ENCODE data around the gene CHD5.

The CHD5 gene

DNA sequence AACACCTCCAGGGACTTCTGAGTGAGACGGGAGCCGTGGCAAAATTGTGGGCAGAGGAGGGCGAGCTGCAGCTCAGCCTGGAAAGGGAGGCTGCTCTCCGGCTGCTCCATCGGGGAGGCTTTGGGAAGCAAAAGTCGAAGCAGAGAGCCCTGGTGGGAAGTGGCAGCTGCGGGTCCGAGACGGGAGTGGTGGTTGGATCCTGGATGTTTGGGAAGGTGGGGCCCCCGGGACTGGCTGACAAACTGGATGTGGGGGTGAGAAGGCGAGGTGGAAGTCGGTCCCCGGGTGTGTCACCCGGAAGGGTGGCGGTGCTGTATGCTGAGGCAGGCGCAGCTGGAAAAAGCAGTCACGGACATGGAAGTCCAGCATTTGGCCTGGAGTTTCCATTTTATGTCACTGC, 82.3 kb downstream of the CHD5 start:
- DNase-seq: no peak

DNA sequence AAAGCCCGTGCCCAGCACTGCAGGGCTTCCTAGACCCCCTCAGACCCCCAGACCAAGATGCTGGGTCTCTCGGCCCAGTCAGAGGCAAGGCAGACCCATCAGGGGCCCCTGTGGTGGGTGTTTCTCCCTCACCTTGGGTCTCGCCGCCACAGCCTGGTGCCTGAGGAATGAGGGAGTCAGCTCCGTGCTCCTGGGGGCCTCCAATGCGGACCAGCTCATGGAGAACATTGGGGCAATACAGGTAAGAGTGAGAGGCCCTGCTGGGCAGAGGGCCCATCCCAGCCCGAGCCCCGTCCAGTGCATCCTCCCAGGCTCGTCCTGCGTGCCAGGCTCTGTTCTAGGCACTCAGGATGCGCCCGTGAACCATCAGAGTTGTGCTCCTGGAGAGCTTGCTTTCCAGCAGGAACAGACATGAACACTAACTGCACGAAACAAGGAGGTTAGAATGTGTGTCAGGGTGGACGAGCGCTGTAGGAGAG, 83.0 kb downstream of the CHD5 start:
- DNase-seq: no peak

DNA sequence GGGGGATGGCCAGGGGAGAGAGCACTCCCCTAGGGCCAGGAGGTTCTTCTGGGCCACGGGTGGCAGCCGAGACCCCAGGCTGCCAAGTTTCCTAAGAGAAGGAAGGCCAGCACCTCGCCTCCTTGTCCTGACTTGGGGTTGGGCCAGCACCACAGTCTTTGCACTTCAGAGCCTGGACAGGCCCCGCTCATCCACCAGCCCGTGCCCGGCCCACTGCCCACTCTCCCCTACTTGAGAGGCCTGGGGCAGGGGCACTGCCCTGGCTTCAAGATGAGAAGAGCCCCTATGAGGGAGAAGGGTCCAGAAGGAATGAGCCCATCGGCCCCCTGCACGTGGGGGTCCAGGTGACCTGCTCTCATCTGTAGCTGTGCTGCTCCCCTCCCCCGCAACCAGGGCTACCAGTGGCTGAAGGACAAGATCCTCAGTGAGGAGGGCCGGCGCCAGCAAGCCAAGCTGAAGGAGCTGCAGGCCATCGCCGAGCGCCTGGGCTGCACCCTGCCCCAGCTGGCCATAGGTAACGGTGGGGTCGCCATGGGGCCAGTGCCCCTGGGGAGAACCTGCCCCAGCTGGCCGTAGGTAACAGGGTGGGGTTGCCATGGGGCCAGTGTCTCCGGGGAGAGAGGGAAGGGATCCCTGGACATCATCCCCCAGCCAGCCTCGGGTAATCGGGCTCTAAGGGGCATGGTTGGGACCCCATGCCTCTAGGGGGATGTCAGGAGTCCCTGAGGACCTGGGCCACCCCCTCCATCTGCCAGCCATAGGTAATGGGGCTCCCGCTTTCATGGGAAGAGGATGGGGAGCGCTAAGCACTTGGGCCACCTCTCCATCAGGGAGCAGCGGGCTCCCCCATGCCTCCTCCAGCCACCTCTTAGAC, 83.6 kb downstream of the CHD5 start:
- no peak for DNase-seq

DNA sequence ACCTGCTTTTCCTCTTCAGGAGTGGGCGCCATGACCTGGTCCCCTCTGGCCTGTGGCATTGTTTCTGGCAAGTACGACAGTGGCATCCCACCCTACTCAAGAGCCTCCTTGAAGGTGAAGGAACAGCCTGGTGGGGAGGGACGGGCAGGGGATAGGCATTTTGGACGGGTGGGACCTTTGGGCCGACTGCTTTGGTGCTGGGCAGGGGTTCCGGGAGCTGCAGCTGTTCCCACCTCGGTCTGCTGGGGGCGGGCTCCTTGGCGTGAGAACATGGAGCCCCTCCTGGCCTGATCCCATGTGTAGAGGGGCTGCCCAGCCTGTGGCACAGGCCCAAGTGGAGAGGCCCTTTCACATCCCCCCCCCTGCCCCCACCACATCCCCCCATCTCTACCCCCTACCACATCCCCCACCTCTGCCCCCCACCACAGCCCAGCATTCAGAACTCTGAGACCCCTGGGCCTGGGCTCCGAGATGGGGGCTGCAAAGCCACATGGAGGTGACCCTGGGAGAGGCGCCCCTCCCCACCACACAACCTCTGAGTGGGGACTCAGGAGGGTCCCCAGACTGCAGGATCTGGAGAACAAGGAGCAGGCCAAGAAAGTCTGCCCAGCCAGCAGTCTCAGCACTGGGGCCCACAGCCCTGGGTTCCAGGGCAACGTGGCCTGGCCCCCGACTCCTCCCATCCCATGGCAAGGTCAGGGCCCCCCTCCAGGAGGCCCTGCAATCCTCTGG, 84.4 kb downstream of the CHD5 start:
- DNase-seq: no peak

DNA sequence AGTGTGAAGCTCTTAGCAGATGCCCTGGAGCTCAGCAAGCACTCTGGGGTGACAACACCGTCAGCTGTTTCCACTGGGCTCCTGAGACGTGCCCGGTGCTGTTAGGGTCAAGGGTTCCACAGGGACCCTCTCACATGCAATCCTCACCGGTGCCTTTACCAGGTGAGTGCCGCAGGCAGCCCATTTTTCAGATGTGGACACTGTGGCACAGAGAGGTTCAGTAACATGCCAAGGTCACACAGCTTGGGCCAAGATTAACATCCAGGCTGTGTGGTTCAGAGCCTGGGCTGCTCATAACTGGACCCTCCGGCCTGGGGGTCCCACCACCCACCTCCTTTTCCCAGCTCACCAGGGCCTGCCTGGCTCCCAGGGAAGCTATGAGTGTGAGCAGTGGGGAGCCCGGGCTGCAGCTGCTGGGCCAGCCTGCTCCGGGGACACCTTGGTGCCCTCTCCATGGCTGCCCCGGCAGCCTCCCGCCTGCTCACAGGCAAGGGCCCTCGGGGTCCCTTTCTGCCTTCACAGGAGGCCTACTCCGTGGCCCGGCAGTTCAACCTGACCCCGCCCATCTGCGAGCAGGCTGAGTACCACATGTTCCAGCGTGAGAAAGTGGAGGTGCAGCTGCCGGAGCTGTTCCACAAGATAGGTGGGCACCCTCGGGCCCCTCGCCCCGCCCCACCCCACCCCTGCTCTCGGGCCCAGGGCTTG, 85.2 kb downstream of the CHD5 start:
- DNase-seq: no peak

DNA sequence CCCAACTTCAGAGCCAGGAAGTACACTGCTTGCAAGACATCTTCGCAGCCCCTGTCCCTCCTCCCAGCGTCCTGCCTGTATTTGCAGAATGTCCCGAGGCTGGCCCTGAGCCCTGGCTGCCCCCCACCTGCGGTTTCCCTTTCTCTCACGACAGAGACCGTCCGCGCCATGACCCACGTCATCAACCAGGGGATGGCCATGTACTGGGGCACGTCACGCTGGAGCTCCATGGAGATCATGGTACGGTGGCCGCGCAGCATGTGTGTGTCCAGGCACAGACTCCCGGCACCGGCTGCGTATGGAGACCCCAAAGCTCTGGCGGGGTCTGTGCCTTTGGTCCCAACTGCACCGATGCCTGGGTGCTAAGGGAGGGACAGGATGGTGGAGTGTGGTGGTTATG, 85.9 kb downstream of the CHD5 start:
- no peak for DNase-seq

DNA sequence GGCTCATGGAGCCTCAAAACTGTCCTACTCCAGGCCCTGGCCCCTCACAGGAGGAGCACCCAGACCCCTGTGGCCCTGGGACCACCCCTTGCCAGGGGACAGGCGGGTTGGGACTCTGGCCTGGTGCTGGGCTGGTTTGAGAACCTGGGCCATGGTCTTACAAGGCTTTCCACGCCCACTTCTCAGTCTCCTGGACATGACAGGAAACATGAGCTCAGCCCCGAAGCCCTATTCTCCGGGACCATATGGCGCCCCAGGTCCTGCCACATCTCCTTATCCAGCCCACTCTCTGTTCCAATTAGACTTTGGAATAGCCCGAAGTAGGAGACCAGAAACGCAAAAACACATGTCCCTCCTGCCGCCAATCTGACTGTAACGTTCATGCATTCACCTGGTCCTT, 86.5 kb downstream of the CHD5 start:
- no peak for DNase-seq

DNA sequence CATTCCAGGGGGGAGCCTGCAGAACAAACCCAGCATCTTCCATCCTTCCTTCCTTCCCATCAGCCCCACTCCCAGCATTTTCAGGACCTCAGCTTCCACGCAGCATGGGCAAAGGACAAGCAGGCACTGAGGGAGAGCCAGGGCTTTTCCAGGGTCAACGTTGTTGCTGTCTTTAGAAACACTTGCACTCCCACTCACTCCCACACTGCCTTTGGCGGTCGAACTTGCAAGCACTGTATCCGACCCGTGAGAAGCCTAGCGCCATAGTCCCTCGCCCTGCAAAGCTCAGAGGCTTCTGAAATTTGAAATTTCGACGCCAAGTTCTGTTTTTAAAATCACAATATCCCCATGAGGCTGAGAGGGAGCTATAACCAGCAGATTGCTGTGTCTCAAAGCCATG, 87.0 kb downstream of the CHD5 start:
- no peak for DNase-seq

DNA sequence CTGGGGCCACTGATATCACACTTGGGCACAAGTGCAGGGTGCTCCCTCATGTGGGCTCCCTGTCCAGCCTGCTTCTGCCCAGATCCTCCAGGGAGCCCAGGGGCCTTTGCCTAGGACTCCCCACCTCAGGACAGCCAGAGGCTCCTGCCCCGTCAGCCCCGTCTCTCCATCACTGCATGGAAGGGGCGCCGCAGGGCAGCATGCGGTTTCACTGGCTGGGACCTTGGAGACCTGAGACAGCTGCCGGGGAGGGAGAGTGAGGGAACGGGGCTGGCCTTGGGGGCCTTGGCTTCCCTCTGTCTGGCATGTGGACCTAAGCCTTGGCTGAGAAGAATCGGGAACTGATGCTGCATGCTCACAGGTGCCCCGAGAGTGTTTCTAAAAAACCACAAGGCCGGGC, 87.9 kb downstream of the CHD5 start:
- DNase-seq: no peak

DNA sequence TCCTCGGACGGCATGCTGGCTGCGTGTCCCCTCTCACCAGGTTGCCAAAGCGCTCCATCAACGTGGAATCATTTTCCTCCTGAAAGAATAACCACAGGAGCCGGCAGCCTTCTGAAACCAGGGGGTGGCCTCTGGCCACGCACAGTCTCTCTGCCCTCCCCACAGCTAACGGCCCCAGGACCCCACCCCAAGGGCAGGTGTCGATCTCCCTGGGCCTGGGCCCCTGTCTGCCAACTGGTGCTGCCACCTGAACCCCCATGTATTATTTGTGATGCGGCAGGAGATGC, 88.4 kb downstream of the CHD5 start:
- no peak for DNase-seq

DNA sequence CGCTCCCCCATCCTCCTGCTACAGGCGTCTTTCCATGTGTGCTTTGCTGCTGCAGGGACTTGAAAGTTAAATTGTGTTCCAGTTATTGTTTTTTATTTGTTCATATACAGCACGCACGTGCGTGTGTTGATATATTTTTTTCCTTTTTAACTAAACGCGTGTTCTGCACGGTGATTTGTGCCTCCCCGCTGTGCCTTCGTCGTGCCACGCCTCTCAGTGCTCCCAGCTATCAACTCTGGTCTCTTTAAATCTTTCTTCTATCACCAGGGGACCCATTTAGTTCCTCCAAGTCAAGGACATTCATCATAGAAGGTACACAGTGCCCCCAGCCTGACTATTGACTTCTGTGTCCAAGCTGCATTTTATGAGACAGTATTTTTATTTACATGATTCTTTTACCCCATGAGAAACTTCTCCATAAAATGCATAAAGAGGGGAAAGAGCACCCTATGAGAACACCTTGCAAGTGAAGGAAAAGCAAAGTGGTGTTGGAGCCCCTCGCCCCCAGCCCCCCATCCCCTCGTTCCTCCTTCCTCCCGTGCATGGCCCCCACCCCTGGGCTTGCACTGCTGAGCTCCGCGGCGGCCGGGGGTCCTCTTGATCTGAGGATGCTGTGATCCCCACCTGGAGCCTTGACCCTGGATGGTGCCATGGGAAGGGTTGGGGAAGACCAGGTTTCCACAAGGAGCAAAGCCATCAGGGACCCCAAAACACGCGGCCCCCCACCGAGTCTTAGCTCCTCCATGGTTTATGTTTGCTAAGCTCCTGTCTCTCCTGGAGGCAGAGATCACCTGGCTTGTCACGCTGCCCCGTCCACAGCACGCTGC, 88.9 kb downstream of the CHD5 start:
- no peak for DNase-seq

DNA sequence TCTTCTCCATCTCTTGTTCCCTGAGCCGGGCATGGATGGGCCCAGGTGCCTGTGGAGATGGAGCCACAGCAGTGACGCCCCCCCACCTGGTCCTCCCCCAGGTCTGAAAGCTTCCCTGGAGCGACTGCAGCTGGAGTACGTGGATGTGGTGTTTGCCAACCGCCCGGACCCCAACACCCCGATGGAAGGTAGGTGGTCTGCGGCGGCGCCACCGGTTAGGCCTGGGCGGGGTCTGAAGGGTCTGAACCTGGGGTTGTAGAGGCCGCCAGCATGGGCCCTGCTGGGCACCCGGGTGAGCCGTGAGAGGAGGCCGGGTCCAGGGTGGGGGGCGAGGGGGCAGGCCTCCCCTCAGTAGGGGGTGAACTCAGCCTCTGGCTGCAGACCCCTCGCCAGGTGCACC, 89.8 kb downstream of the CHD5 start:
- DNase-seq: no peak

DNA sequence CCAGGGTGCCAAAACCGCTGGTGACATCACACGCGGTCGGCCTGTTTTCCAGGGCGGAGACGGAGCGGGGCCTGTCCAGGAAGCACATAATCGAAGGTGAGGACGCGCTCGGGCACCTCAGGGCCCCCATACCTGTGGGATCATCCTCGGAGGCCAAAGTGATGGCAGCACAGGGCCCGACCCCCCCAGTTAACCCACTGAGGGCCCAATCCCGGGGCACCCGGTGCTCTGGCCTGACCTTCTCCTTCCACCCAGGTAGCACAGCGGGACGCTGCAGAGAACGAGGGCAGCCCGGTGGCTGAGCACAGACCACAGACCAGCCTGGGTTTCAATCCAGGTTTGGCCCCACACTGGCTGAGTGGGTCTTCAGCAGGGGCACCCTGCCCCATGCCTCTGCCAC, 91.2 kb downstream of the CHD5 start:
- DNase-seq: no peak

DNA sequence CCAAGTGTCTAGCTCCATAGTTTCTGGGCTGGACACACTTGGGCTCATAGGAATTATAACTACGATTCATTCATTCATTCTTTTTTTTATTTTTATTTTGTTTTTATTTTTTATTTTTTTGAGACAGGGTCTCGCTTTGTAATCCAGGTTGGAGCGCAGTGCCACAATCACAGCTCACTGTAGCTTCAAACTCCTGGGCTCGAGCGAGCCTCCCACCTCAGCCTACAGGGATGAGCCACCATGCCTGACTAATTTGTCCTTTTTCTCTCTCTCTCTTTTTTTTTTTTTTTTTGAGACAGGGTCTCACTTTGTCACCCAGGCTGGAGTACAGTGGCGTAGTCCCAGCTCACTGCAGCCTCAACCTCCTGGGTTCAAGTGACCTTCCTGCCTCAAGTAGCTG, 92.2 kb downstream of the CHD5 start:
- no peak for DNase-seq

DNA sequence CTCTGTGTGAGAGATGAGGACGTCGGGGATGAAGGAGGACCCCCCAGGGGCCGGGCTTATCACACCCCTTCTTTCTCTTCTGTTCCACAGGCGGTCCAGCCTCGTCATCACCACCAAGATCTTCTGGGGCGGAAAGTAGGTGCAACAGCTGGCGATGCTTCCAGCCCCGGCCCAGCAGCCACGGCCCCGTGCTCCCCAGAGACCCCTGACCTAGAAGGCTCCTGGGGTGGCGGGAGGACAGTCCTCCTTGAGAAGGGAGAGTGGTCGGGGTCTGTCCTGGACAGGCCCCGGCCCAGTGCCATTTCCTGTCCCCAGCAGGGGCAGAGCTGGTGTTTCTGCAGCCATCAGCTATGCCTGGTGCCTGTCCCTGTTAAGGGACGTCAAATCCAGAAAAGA, 92.7 kb downstream of the CHD5 start:
- DNase-seq: no peak

DNA sequence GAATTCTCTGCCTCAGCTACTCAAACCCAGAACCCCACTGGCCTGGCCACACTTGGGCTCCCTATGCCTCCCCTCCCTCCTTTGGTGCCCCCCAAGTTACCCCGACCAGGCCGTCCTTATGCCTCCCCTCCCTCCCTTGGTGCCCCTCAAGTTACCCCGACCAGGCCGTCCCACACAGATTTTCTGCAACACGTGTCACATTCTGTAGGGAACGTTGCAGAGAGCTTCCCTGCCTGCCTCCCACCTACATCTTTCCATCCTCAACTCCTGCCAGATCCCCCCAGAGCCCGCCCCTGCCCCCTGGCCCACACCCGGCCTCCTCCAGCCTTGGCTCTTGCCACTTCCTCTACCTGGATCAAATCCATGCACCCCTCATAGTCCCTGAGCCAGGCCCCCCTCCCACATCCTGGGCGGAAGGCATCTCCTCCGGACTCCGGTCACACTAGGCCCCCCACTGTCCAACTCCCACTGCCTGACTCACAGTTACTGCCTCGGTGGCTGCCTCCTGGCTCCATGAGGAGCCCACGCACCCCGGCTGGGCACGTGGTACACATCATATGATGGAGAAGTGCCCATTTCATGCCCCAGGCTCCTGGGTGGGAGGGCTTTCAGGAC, 93.3 kb downstream of the CHD5 start:
- no peak for DNase-seq

DNA sequence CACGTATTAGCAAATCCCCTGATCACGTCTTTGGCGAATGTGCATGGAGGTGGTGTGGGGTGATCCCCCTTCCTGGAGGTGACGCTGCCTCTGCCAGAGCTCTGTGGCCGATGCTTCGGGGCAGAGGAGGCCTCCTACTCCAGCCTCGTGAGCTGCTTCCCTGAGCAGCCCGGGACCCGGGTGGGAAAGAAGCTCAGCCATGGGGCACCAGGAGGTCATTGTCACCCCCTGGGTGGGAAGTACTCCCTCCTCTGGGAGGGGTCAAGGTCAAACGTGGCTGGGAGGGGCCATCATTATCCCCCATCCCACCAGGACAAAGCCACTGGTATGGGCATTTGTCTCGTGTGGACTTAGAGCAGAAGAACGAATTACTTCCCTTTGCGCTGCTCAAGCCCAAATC, 93.8 kb downstream of the CHD5 start:
- no peak for DNase-seq

DNA sequence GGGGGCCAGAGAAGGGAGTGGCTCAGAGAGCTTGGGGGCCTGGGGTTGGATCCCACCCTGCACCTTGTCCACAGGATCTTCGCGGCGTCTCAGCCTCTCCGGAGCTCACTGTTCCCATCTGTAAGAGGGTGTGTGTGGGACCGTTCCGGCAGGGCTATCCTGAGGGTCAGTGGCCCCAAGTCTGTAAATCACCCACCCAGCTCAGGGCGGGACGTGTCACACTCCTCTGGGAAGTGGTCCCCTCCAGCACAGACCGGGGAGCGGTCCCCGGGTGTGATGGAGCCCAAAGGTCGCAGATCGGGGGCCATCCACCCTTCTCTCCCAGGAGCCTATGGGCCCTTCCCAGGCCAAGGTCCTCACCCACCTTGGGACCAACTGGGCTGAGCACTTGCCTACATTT, 94.5 kb downstream of the CHD5 start:
- no peak for DNase-seq

DNA sequence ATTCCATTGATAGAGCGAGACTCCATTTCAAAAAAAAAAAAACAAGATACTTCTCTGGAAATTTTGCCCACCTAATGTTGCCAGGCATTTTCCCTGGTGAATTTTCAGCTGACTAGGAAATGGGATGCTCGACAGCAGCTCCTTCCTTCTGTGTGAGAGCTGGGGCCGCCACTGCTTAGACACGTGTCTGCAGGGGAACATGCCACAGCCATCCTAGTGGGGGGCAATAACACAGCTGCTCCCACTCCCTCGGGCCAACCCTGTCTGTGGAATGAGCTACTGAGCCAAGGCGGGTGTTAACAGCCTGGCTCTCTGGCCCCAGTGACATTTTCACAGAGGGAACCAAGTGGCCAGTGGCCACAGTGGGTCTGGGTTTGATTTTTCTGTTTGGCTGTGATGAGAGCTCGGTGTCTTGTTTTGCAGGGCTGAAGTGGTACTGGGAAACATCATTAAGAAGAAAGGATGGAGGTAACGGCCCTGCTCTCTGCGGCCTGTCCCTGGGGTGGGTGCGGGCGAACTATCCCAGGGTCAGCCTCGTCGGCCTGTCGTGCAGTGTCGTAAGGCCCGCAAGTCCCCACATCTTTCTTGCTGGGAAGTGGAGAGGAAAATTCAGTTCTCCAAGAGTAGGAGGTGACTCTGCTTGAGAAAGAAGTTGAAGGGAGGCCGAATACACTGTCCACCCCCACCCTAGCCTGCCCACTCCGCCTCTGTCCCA, 95.2 kb downstream of the CHD5 start:
- no peak for DNase-seq

DNA sequence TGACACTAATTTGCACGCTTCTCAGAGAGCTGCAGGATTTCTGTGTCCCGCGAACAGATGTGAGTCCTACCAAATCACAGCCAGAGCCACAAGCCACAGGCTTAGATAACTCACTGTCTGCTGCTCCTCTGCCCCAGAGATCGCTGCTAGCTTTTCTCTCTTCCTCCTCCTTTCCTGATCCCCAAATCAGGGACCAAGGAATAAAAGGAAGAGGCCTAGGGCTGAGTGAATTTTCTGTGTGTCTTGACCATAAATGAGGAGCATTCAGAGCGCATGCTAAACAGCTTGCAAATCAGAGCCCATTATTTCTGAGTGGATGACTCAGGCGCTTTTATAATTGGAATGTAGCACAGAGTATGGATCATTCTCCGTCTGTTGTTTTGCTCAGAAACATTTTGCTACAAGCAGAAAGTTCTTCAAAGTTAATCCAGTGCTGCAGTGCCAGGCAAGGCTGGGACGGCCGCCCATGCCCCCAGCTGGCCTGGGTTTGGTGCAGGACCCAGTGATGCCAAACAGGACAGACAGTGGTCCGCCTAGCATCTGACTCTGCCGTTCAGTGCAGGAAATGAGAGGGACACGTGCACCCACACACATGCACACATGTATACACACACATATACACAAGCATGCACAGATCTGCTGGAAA, 96.2 kb downstream of the CHD5 start:
- DNase-seq: peak in 2 of 14 donors; percentile 9 to 55

DNA sequence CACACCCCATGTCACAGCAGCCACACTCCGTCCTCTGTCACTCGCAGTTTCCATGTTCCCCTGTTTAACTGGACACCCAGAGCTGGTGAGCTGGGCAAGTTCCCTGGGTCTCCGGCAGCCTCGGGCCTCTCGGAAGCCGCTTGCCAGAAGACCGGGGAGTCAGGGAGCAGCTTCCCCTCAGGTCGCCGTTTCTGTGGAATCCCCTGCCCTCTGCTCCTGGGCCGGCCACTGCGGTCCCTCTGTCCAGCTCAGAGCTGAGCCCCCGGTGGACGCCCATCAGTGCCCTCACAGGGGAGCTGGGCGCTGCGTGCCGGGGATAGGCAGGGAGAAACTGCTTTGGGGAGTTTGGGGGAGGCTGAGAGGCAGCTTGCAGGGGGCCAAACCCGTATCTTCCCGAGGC, 96.7 kb downstream of the CHD5 start:
- DNase-seq: no peak
